IMR-90 (cell line): ENCODE data around the gene DKK2. TPM values are rescaled to one million over a fixed set of nuclear protein-coding genes. Genes with fewer than 3 reads are reported as not detected.

Experiments
- ATAC-seq: fragments of 200-7000 bp; cut with Tn5 transposase; 2 replicates; pipeline ENCODE4 v1.9.1; 2020; ENCODE audit warnings: low read depth, mild to moderate bottlenecking, moderate library complexity
- BruUV-seq: library from RNA; stranded (reverse); fragments of 400-500 nt; replicated peaks from 2 replicates; lab custom pipeline; 2021; lab: Mats Ljungman, UMichigan
- CTCF ChIA-PET: fragments of 300-600 bp; formaldehyde crosslinking; extraction: SDS; loops from one replicate; lab custom pipeline; 2021; ENCODE audit warnings: antibody characterized with exemption; lab: Yijun Ruan, JAX
- POLR2A ChIA-PET: fragments of 300-600 bp; sonication (Branson Sonifier 250); formaldehyde crosslinking; loops from one replicate; lab custom pipeline; 2022; ENCODE audit warnings: antibody characterized with exemption; ENCODE audit not compliant: unreplicated experiment; lab: Charles Lee
- DNase-seq: peaks from one replicate; pipeline ENCODE4 v3.0.0; 2013
- H2AFZ ChIP-seq: replicated peaks from 2 replicates; pipeline ENCODE3; 2013; ENCODE audit warnings: low read length, mild to moderate bottlenecking; ENCODE audit not compliant: poor library complexity
- H2AK5ac ChIP-seq: 2 replicates; pipeline ENCODE4 v1.6.1; 2013; ENCODE audit warnings: low read depth, low read length, inconsistent platforms
- H2AK9ac ChIP-seq: replicated peaks from 2 replicates; pipeline ENCODE3; 2013; ENCODE audit warnings: mild to moderate bottlenecking, low read depth, low read length, moderate library complexity; ENCODE audit not compliant: poor library complexity
- H2BK120ac ChIP-seq: 2 replicates; pipeline ENCODE4 v1.6.1; 2013; ENCODE audit warnings: low read depth, low read length, inconsistent platforms
- H2BK15ac ChIP-seq: 3 replicates; pipeline ENCODE4 v1.6.1; 2013; ENCODE audit warnings: low read depth, low read length, inconsistent platforms
- H2BK20ac ChIP-seq: 2 replicates; pipeline ENCODE4 v1.6.1; 2013; ENCODE audit warnings: low read depth, mild to moderate bottlenecking, inconsistent platforms, low read length, moderate library complexity
- H2BK5ac ChIP-seq: 2 replicates; pipeline ENCODE4 v1.6.1; 2013; ENCODE audit warnings: mild to moderate bottlenecking, low read depth, low read length, inconsistent platforms; ENCODE audit not compliant: poor library complexity, severe bottlenecking
- H3K14ac ChIP-seq: replicated peaks from 2 replicates; pipeline ENCODE4 v1.6.1; 2013; ENCODE audit warnings: low read depth, low read length, inconsistent platforms
- H3K18ac ChIP-seq: 2 replicates; pipeline ENCODE4 v1.6.1; 2013; ENCODE audit warnings: low read depth, low read length, control low read depth
- H3K23ac ChIP-seq: 2 replicates; pipeline ENCODE4 v1.6.1; 2013; ENCODE audit warnings: low read depth, low read length, inconsistent platforms
- H3K27ac ChIP-seq: 2 replicates; pipeline ENCODE4 v1.5.1; 2013; ENCODE audit warnings: mild to moderate bottlenecking, control low read depth, low read length; ENCODE audit not compliant: insufficient read depth
- H3K27me3 ChIP-seq: 2 replicates; pipeline ENCODE4 v1.6.1; 2013; ENCODE audit warnings: low read length; ENCODE audit not compliant: control insufficient read depth, insufficient read depth
- H3K36me3 ChIP-seq: 2 replicates; pipeline ENCODE4 v1.6.1; 2013; ENCODE audit warnings: low read length, mixed read lengths; ENCODE audit not compliant: control insufficient read depth, insufficient read depth
- H3K4ac ChIP-seq: 2 replicates; pipeline ENCODE4 v1.6.1; 2013; ENCODE audit warnings: low read depth, low read length, inconsistent platforms
- H3K4me1 ChIP-seq: 2 replicates; pipeline ENCODE4 v1.6.1; 2013; ENCODE audit warnings: low read length, mixed read lengths; ENCODE audit not compliant: control insufficient read depth, insufficient read depth
- H3K4me2 ChIP-seq: 2 replicates; pipeline ENCODE4 v1.6.1; 2013; ENCODE audit warnings: low read depth, mild to moderate bottlenecking, control low read depth, low read length, moderate library complexity
- H3K4me3 ChIP-seq: 2 replicates; pipeline ENCODE4 v1.5.1; 2013; ENCODE audit warnings: low read depth, mild to moderate bottlenecking, control low read depth, low read length, moderate library complexity; ENCODE audit not compliant: insufficient read depth
- H3K56ac ChIP-seq: 2 replicates; pipeline ENCODE4 v1.6.1; 2013; ENCODE audit warnings: low read length, inconsistent platforms; ENCODE audit not compliant: insufficient read depth; ENCODE audit errors: extremely low read depth
- H3K79me1 ChIP-seq, 2 experiments: 2 replicates each; pipeline ENCODE4 v1.6.1; 2013; ENCODE audit warnings: low read length in 2 of 2, inconsistent platforms in 1 of 2, low read depth in 1 of 2
- H3K9ac ChIP-seq: 2 replicates; pipeline ENCODE4 v1.6.1; 2013; ENCODE audit warnings: low read depth, low read length, control low read depth
- H3K9me1 ChIP-seq: 2 replicates; pipeline ENCODE4 v1.6.1; 2013; ENCODE audit warnings: low read length, inconsistent platforms; ENCODE audit not compliant: insufficient read depth
- H3K9me3 ChIP-seq: 2 replicates; pipeline ENCODE4 v1.6.1; 2013; ENCODE audit warnings: low read length; ENCODE audit not compliant: control insufficient read depth, insufficient read depth
- H4K20me1 ChIP-seq: 2 replicates; pipeline ENCODE4 v1.6.1; 2013; ENCODE audit warnings: low read length, inconsistent platforms; ENCODE audit not compliant: insufficient read depth
- H4K5ac ChIP-seq: 2 replicates; pipeline ENCODE4 v1.6.1; 2013; ENCODE audit warnings: mild to moderate bottlenecking, low read depth, low read length, control low read depth
- H4K8ac ChIP-seq, 2 experiments: 2 replicates each; pipeline ENCODE4 v1.6.1; 2013; ENCODE audit warnings: low read depth in 2 of 2, low read length in 2 of 2, control low read depth in 1 of 2, inconsistent platforms in 1 of 2
- H4K91ac ChIP-seq: 2 replicates; pipeline ENCODE4 v1.6.1; 2013; ENCODE audit warnings: low read depth, low read length, inconsistent platforms; ENCODE audit not compliant: insufficient read depth
- CHD1 ChIP-seq: IDR thresholded peaks from 2 replicates; pipeline ENCODE4 v1.6.1; 2012; ENCODE audit warnings: low read depth, low read length, improper control_type of control experiment
- CTCF ChIP-seq: conservative IDR thresholded peaks from 2 replicates; pipeline ENCODE4 v1.5.1; 2012; ENCODE audit warnings: mild to moderate bottlenecking, low read depth, low read length, improper control_type of control experiment
- WGBS, 2 experiments: methylation state at CpG; one replicate each; pipeline versions ENCODE4 v1.1.5 to v1.1.7; 2013; ENCODE audit warnings: missing lambda C conversion rate in 2 of 2; ENCODE audit not compliant: insufficient read length in 1 of 2; ENCODE audit errors: extremely low coverage in 2 of 2; 5-methylcytosine and 5-hydroxymethylcytosine counted together
- dilution Hi-C: fragments of 300-500 bp; cut with HindIII; formaldehyde crosslinking; loops from one replicate; pipeline ENCODE4 v1.14.3; 2018; ENCODE audit warnings: low sequenced_read_pairs; ENCODE audit not compliant: unreplicated experiment
- in situ Hi-C: fragments of 300-500 bp; cut with MboI; formaldehyde crosslinking; loops from 3 replicates; pipeline ENCODE4 v1.14.3; 2019; ENCODE audit warnings: low sequenced_read_pairs, inconsistent platforms, mixed read lengths
- intact Hi-C: fragments of 100-400 bp; cut with micrococcal nuclease; formaldehyde crosslinking; loops from 2 replicates; pipeline ENCODE4 v1.10.0; 2022
- polyA plus RNA-seq, 3 experiments: library from polyadenylated mRNA; depleted of rRNA; stranded (reverse); fragments of >200 nt; gene quantifications; 2 replicates each; pipeline ENCODE4 v1.2.3, GENCODE V29; 2012; ENCODE audit warnings: low replicate concordance in 1 of 3
- total RNA-seq: library from RNA; depleted of rRNA; stranded (reverse); fragments of >200 nt; gene quantifications from 2 replicates; pipeline ENCODE4 v1.2.3, GENCODE V29; 2012

DKK2 gene
- total and polyA plus RNA-seq, 2 of the 4 experiments (the other 2 are of a cell fraction), result 0.39 to 0.72 TPM

- H3K79me1 ChIP-seq, result no peaks in the 10 kb centered on the region
- BruUV-seq, result no TSS peak
- H2BK20ac ChIP-seq, result no peak overlapping the region
- no peaks in the 10 kb centered on the region for H3K4me1 ChIP-seq
- intact Hi-C loops, result loop anchor here (5.0 kb wide), 1 partner anchor 878 kb away; no protein-coding TSS in a partner anchor
- no peaks in the 10 kb centered on the region for H3K9me3 ChIP-seq
- ChIA-PET POLR2A (no interaction called here), CTCF (interaction anchor here (1.5 kb wide), 1 partner anchor 15 kb away, joined by 3 read pairs; no protein-coding TSS in a partner anchor)
- H3K14ac ChIP-seq, result no peak overlapping the region
- no peak overlapping the region for H4K5ac ChIP-seq
- peaks cover 37% of the 10 kb centered on the region for H3K27me3 ChIP-seq
- no peak overlapping the region; the same call in 1 of the 2 replicates for H3K4me2 ChIP-seq
- H4K8ac ChIP-seq, result no peak overlapping the region
- H3K4ac ChIP-seq, result no peak overlapping the region
- no peak; the same call in 1 of the 2 replicates for ATAC-seq
- DNase-seq, result no peak
- no peak overlapping the region for H3K27ac ChIP-seq
- in situ Hi-C loops, result loop anchor here (25.0 kb wide), 1 partner anchor 628 kb away; no protein-coding TSS in a partner anchor
- WGBS, 2 experiments, result 3% methylated on average over 7 of the region's 39 CpGs; no CpG with 5 or more reads in 1 of the 2 experiments
- no peak overlapping the region for H3K9ac ChIP-seq
- H2BK15ac ChIP-seq, result no peak overlapping the region
- no peak overlapping the region for H2AK9ac ChIP-seq
- no peak overlapping the region for H2AK5ac ChIP-seq
- no peaks in the 10 kb centered on the region for H3K9me1 ChIP-seq
- no peak overlapping the region for H3K18ac ChIP-seq
- H2AFZ ChIP-seq, result peak overlapping the region; percentile 26
- H4K91ac ChIP-seq, result no peak overlapping the region
- H3K56ac ChIP-seq, result no peak overlapping the region
- no peak overlapping the region for H2BK5ac ChIP-seq
- no peaks in the 10 kb centered on the region for H4K20me1 ChIP-seq
- TF ChIP-seq CTCF, result peak; percentile 13; the same call in 1 of the 2 replicates
- no peak for TF ChIP-seq CHD1
- H2BK120ac ChIP-seq, result no peak overlapping the region
- H3K4me3 ChIP-seq, result no peak overlapping the region
- dilution Hi-C loops, result no loop called here
- H3K23ac ChIP-seq, result no peak overlapping the region
- no peaks in the 10 kb centered on the region for H3K36me3 ChIP-seq
These were observed 1.8 kb downstream of the DKK2 start for GRCh38 chr4:107034091-107034995.
